HG03432 (cell line): ENCODE measurements around the gene TNIP1.

ENCODE experiments used
- ATAC-seq: cut with Tn5 transposase; IDR thresholded peaks from one replicate; pipeline ENCODE4 v1.9.1; 2021; ENCODE audit warnings: mild to moderate bottlenecking, moderate library complexity; ENCODE audit not compliant: unreplicated experiment

TNIP1 gene

DNA sequence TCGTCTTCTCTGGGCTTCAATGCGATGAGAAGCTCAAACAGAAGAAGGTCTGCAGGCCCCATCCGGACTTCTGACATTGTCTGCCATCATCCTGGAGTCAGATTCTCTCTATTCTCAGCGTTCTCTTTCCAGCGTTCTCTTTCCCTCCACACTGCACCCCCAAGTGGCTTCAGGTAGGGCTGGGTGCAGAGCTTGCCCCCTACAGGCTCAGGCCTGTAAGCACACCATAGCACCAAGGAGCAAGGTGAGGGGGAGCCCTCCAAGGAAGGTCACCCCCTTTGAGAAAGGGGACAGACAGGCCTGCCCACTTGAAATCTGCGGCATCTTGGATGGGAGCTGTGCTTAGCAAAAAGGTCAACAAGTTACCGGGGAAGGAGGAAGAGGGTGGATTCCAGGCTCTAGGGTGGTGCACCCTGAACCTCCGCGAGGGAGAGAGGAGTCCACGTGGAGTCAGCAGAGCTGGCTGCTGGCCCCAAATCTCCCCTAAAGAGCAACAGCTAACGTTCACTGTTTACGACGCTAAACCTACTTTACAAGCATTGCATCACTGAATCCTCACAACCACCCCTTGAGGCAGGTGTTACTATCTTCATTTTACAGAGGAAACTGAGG lies 32.9 kb downstream of the TNIP1 start:
- ATAC-seq, result no peak

DNA sequence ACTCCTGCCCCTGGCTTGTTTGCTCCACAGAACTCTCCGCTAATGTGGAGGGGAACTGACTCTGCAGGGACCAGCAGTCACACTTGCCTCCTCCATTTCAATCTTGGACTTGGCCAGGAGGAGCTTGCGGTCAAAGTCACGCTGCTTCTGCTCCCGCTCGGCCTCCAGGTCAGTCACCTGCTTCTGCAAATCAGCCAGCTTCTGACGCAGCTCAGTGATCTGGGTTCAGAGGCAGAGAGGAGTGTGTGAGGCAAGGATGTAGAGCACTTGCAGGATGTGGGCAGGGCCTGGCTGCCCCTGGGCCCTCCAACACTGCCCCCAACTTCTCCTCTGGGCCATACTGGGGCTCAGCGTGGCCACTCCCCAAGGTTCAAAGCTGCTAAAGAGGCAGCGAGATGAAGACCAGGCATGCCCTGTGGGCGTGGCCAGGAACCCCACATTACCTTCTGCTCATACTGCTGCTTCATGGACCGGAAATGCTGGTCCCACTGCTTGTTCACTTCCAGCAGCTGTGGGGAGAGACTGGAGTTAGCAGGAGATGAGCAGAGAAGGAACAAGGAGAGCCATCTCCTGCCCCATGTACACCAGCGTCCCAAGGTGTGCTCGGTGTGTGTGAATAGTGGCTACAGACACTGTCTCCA lies 38.3 kb downstream of the TNIP1 start:
- ATAC-seq, result no peak

DNA sequence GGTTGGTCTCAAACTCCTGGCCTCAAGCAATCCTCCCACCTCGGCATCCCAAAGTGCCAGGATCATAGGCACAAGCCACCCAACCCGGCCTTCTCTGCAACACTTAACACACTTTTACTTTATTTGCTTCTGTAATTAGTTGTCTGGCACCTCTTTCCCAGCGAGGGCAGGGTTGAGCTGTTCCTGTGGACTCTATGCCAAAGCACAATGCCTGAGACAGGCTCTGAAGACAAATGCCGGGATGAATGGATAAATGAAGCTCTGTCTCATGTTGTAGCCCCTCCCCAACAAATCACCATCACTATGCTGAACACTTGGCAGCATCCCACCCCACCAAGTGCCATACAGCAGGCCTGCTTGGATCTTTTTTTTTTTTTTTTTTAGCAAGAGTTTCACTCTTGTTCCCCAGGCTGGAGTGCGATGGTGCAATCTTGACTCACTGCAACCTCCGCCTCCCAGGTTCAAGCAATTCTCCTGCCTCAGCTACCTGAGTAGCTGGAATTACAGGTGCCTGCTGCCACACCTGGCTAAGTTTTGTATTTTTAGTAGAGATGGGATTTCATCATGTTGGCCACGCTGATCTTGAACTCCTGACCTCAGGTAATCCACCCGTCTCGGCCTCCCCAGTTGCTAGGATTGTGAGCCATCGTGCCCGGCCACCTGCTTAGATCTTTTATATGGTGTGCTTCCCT lies 39.1 kb downstream of the TNIP1 start:
- ATAC-seq, result no peak

DNA sequence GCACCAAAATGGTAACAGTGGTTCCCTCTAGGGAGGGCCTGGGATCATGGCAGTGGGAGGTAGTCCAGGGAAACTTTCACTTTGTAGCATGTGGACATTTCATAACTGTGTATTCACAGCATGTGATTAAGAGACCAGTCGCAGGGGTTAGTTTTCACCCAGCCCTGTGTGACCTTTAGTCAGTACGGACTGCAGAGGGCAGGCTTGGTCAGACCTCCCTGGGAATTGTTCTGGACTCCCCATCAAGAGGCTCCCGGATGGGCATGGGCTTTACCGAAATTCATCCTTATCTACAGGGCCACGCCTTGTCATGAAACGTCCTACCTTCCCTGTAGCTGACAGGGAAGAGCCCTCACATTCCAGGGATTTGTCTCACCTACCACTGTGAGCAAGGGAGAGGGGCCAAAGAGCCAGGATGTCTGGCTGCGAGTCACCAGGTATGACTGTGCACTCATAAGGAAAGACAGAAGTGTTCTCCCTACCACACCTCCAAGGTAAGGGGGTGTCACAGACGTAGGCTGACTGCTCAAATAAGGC lies 40.6 kb downstream of the TNIP1 start:
- no peak for ATAC-seq

DNA sequence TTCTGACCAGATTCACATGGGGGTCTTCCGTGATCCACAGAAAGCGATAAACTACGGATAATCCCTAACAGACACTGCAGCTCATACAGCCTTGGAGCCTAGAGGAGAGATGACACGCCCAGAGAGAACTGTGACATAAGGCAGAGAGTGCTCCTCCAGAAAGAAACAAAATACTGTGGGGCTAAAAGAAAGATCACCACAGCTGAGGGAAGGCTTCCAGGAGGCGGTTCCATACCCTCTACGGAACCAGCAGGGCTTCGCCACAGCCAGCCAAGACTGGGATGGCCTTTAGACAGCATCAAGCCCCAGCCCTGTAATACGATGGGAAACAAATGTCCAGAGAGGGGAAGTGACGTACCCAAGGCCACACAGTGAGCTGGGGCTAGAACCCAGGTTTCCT lies 41.2 kb downstream of the TNIP1 start:
- ATAC-seq, result no peak

DNA sequence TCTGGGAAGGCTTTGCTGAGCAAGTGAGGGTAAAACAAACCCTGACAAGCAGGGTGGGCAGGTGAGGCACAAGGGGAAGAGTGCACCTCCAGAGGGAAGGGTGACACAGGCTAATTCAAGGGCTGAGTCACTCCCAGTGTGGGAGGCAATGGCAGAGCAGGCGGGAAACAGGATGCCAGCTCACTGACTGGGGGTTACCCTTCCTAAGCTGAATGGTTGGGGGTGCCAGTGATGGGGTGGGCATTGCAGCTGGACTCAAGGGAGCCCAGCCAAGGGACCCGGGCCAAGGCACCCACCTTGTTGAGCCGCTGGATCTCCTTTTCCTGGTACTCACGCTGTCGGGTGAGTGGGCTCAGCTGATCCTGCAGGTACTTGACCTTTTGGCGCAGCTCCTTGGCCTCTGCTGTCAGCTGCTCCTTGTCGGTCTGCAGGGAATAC lies 42.0 kb downstream of the TNIP1 start:
- no peak for ATAC-seq

DNA sequence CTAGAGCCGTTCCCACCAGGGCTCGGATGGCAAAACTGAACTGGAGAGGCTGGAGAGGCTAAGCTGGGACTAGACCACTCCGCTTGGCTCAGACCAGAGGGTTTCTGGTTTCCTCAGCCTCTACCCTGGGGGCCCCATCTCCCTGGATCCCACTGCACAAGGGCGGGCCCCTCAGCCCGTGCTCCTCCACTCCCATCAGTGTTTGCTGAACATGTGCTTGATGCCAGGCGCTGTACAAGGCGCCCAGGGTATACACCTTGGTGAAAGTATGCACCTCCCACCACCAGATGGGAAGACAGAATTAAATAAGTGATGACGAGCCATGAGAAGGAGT lies 42.5 kb downstream of the TNIP1 start:
- ATAC-seq, result no peak

DNA sequence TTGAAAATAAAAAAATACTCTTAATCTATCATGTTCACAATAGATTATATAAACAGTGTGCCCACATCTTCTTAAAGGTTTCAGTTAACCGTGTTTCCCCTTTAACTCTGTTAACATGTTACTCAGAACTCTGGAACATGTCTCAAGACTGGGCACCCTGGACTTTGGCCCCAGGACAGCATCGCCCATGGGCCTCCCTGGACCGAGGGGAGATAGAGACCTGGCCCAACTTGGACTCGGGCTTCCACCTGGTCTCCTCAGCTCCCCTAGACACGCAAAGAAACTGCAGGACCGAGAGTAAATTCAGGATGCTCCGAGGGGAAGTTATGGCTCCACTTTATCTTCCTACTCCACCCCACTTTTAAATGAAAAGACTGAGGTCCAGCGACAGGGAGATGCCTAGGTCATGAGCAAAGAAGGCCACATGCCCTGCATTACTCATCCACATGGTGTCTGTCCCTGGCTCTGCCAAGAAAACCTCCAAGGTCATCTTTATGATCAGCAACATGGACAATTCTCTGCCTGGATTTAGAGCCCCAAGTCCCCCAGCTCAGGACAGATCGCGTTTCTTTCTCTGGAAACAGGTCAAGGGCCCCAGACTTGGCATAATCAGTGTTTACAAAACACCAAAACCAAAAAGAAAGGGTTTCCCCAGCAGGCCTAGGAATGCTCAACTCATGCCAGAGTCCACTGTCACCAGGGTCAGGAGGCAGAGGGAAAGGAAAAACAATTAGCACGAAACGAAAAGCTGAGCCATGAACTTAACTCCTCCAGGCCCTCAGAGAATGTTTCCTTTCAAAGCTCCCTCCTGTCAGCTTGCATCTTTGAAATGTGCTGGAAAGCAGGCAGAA lies 43.0 kb downstream of the TNIP1 start:
- ATAC-seq, result no peak

DNA sequence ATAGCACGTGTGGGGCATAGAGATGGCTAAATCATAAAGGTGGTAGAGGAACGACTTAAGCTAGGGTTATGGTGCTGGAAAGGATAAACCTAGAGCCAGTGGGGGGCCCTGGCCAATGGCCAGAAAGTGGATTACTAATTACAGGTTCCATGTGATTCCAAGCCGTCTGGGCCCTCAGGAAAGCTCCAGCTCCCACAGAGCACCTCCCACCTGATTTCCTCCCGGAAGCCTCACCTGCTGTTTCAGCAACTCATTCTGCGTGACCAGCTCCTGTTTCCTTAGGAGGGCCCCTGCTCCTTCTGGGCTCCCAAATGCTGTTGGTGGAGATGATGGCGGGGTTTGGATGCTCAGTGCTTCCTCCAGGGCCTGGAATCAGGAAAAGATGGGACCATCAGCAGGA lies 44.3 kb downstream of the TNIP1 start:
- no peak for ATAC-seq

DNA sequence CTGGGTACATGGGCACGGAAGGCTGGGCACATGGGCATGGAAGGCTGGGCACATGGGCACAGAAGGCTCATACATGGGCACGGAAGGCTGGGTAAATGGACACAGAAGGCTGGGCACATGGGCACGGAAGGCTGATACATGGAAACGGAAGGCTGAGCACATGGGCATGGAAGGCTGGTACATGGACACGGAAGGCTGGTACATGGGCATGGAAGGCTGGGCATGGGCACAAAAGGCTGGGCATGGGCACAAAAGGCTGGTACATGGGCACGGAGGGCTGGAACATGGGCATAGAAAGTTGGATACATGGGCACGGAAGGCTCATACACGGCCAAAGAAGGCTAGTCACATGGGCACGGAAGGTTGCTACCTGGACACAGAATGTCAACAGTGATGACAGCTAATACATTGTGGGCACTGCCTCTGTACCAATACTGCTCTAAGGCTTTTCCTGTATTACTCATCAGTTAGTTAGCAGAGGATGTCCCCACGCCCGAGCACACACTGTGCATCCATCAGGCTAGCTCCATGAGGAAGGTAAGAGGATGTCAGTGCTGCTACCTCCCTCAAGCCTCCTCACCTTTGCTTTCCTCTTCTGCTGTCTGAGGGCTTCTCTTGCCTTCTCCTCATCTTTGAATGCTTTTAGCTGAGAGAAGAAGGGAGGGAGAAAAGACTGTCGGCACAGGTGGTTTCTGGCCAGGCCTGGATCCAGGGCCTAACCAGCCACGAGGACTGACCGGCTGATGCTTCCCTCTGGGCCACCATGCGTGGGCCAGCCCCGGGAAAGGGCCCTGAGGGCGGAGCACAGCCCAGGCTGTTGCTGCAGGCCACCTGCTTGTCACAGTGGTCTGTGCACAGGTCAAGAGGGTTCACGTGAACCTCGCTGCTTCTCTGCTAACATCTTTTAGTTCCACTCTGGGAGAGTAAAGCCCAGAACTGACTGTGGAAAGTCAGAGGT lies 46.1 kb downstream of the TNIP1 start:
- ATAC-seq, result no peak

DNA sequence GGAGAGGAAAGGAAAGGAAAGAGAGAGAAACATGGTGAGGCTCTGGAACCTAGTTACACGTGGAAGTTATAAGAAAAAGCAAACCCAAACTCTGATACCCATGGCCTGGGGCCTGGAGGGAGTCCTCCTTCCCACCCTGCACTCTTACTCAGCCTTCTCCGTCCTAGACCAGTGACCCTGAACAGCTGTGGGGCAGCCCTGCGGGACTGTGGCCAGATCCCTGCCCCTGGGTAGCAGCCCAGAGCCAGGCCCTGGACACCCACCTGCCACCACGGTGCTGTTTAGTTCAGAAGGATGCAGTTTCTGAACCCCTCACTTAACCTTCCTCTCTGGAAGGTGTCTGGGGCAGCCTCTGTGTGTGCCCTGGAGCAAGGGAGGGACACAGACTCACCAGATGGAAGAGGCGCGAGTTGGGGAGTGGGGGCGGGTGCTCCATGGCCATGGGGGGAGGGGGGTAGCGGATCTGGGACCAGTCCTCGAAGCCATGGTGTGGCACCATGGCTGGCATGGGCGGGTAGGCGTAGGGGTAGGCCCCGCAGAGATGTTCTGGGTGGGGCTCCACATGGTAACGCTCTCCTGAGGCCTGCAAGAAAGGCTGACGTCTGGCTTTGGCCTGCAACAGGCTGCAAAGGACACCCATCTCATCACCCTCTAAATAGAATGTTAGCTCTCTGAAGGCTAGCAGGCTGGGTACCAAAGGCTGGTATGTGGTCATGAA lies 47.5 kb downstream of the TNIP1 start:
- ATAC-seq, result no peak

DNA sequence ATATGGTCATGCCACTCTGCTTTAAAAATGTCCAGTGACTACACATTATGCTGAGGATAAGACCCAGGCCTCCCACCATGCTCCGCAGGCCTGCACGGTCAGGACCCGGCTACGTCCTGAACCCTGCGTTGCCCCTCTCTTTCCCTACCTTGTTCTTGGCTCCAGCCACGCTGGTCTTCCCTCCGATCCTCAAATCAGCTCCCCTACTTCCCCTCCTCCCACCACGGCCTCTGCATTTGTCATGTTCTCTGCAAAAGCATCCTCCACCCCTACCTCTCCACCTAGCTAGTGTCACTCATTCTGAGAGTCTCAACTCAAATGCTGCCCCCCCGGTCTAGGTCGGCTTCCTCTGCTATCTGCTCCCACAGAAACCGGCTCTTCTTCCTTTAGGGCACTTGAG lies 49.3 kb downstream of the TNIP1 start:
- no peak for ATAC-seq

DNA sequence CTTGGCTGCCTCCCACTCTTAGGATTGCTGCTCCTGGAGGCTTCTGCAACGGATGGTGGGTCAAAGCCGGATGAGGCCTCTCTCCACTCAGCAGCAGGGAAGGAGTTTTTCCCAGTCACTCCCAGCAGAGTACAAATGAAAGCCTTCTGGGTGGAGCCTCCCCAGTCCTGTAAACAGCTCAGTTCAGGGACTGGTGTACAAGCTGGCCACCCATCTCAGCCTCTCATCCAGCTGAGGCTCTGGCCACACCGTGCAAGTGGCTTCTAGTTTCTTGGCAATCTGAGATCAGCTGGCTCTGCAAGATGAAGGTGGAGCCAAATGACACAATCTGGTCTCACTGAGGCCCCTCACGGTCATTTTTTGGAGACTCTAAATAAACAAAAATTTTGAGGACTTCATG lies 50.5 kb downstream of the TNIP1 start:
- no peak for ATAC-seq

DNA sequence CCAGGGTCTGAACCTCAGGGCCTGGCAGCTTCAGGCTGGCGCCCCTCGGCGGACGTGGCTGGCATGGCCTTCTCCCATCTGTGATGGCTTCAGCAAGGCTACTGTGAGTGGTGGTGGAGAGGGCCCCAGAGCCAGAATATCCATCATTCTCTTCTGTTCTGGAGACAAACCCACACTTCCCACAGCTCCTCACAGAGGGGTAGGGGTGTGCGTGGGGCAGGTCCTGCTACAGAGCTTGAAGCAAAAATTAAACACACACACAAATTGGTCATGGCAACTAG lies 50.8 kb downstream of the TNIP1 start:
- no peak for ATAC-seq

DNA sequence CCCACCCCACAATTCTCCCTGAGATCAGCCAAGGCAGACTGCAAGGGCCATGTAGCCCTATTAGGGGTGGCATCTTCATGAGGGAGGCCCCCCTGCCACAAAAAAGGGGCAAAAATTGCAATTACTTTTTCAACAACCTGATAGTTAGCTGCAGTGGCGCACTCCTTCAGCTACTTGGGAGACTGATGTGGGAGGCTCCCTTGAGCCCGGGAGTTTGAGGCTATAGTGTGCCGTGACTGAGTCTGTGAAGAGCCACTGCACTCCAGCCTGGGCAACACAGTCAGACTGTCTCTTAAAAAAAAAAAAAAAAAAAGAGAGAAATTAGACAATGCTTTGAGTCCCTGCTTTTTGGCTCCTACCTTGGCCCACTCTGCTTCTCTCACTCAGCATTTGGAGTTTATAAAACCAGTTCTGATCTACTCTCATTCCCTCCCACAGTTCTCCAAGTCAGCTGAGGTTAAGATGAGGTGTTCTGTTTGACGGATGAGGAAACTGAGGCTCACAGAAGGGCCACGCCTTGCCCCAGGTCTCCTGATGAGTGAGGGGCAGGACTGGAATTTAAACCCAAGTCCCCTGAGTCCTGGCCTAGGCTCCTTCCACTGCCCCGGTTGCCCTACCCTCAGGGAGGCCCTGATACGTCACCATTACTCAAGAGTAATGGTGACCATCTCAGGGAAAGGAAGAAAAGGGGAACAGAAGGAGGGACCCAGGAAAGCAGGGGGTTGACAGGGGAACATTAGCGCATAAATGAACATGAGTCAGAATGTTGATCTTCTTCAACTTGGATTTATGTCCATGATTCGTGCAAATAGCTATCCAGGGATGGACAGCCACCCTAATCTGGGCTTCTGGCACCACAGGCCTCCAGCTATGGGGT lies 51.4 kb downstream of the TNIP1 start:
- ATAC-seq, result no peak

DNA sequence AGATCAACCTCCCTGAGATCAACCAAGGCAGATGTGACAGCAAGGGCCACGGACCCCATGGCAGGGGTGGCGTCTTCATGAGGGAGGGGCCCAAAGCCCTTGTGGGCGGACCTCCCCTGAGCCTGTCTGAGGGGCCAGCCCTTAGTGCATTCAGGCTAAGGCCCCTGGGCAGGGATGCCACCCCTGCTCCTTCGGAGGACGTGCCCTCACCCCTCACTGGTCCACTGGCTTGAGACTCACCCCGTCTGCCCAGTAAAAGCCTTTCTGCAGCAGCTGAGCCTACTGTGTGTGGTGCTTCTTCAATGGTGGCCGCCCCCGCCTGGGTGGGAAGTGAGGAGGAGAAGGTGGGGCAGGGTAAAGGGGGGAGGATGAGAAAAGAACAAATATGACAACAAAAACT lies 52.1 kb downstream of the TNIP1 start:
- no peak for ATAC-seq

DNA sequence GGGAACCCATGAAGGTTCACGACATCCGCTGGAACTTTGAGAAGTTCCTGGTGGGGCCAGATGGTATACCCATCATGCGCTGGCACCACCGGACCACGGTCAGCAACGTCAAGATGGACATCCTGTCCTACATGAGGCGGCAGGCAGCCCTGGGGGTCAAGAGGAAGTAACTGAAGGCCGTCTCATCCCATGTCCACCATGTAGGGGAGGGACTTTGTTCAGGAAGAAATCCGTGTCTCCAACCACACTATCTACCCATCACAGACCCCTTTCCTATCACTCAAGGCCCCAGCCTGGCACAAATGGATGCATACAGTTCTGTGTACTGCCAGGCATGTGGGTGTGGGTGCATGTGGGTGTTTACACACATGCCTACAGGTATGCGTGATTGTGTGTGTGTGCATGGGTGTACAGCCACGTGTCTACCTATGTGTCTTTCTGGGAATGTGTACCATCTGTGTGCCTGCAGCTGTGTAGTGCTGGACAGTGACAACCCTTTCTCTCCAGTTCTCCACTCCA lies 52.8 kb downstream of the TNIP1 start:
- no peak for ATAC-seq

DNA sequence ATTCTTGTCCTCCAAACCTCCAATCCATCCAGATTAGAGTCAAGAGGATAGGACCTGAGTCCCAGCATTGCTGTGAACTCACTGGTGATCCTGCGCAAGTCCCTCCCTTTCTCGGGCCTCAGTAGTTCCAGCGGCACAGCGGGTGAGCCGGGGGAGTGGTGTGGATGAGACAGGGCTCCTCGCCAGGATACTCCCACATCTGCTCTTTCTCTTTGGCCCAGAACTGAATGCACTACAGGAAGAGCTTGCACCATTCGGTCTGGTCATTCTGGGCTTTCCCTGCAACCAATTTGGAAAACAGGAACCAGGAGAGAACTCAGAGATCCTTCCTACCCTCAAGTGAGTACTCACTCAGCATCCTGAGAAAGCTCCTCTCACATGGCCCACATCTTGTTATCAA lies 54.2 kb downstream of the TNIP1 start:
- ATAC-seq, result no peak

DNA sequence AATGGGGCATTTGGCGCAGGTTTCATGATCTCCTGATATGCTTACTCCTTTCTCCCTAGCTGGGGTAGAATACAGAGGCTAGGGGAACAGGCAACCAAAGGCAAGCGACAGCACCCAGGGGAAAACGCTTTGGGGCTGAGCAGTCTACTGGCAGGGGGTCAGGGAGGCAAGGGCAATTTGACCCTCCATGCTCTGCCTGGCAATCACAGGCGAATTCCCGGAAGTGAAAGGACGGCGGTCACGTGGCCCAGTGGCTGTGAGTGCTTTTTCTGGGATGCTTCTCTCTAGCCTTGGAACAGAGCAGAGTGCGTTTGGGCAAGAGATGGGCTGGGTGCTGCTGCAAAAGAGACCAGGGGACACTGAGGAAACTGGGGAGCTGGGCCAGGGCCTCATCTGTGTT lies 54.7 kb downstream of the TNIP1 start:
- ATAC-seq, result no peak
